Keratinocyte (primary cell): ENCODE data around the gene PIH1D1. TPM values are rescaled to one million over a fixed set of nuclear protein-coding genes. Genes with fewer than 3 reads are reported as not detected.

Experiments
- DNase-seq: peaks from one replicate; pipeline ENCODE4 v3.0.0-alpha.2; 2011; ENCODE audit warnings: low read depth, missing footprints, low spot score
- FAIRE-seq: peaks from 2 replicates; lab custom pipeline; 2011; peaks lifted over from hg19 to GRCh38; lab: Jason Lieb, UNC
- H2AFZ ChIP-seq: 2 replicates; pipeline ENCODE4 v1.6.0; 2012; ENCODE audit warnings: low read length, control low read depth, inconsistent platforms; ENCODE audit not compliant: control insufficient read depth
- H3K27ac ChIP-seq: 2 replicates; pipeline ENCODE4 v1.5.1; 2011; ENCODE audit warnings: low read length; ENCODE audit not compliant: control insufficient read depth, insufficient read depth
- H3K27me3 ChIP-seq: 3 replicates; pipeline ENCODE4 v1.6.0; 2011; ENCODE audit warnings: low read length; ENCODE audit not compliant: control insufficient read depth, insufficient read depth; ENCODE audit errors: extremely low read depth
- H3K36me3 ChIP-seq, 2 experiments: 2 replicates in 1 of 2; 3 replicates in 1 of 2; pipeline ENCODE4 v1.5.1; 2011; ENCODE audit warnings: low read length in 2 of 2, mild to moderate bottlenecking in 1 of 2; ENCODE audit not compliant: control insufficient read depth in 2 of 2, insufficient read depth in 2 of 2; ENCODE audit errors: extremely low read depth in 1 of 2
- H3K4me1 ChIP-seq: 3 replicates; pipeline ENCODE4 v1.5.1; 2011; ENCODE audit warnings: low read length; ENCODE audit not compliant: control insufficient read depth, insufficient read depth; ENCODE audit errors: extremely low read depth
- H3K4me2 ChIP-seq: 3 replicates; pipeline ENCODE4 v1.6.0; 2011; ENCODE audit warnings: low read depth, low read length; ENCODE audit not compliant: control insufficient read depth, insufficient read depth; ENCODE audit errors: extremely low read depth
- H3K4me3 ChIP-seq, 3 experiments: fragments of 200-600 bp in 1 of 3; sonication (generic) in 1 of 3; 2 replicates in 2 of 3; 3 replicates in 1 of 3; pipeline ENCODE4 v1.5.1; 2011 to 2016; ENCODE audit warnings: low read length in 3 of 3, mild to moderate bottlenecking in 3 of 3, control low read depth in 2 of 3, inconsistent platforms in 1 of 3, low read depth in 1 of 3, mixed read lengths in 1 of 3, mixed run types in 1 of 3, moderate library complexity in 1 of 3; ENCODE audit not compliant: control insufficient read depth in 2 of 3, insufficient read depth in 2 of 3; ENCODE audit errors: extremely low read depth in 1 of 3
- H3K79me2 ChIP-seq: 2 replicates; pipeline ENCODE4 v1.6.0; 2012; ENCODE audit warnings: low read length; ENCODE audit not compliant: control insufficient read depth, insufficient read depth
- H3K9ac ChIP-seq: 3 replicates; pipeline ENCODE4 v1.6.0; 2011; ENCODE audit warnings: low read length; ENCODE audit not compliant: control insufficient read depth, insufficient read depth; ENCODE audit errors: extremely low read depth
- H3K9me1 ChIP-seq: 3 replicates; pipeline ENCODE4 v1.6.0; 2011; ENCODE audit warnings: low read length; ENCODE audit not compliant: control insufficient read depth, insufficient read depth; ENCODE audit errors: extremely low read depth
- H3K9me3 ChIP-seq: 2 replicates; pipeline ENCODE4 v1.5.1; 2012; ENCODE audit warnings: low read depth, low read length; ENCODE audit not compliant: control insufficient read depth
- H4K20me1 ChIP-seq: 3 replicates; pipeline ENCODE4 v1.6.0; 2011; ENCODE audit warnings: low read length; ENCODE audit not compliant: control insufficient read depth, insufficient read depth; ENCODE audit errors: extremely low read depth
- CTCF ChIP-seq, 3 experiments: IDR thresholded peaks in 1 of 3; conservative IDR thresholded peaks in 1 of 3; optimal IDR thresholded peaks in 1 of 3; 2 replicates in 2 of 3; 3 replicates in 1 of 3; pipeline versions ENCODE3 to v1.5.1; 2011; ENCODE audit warnings: low read length in 3 of 3, mild to moderate bottlenecking in 3 of 3, moderate library complexity in 2 of 3, control low read depth in 1 of 3, inconsistent platforms in 1 of 3; ENCODE audit not compliant: insufficient read depth in 2 of 3; ENCODE audit errors: extremely low read depth in 1 of 3
- EZH2 ChIP-seq: IDR thresholded peaks from one replicate; pipeline ENCODE4 v1.6.1; 2012; ENCODE audit warnings: inconsistent platforms, mild to moderate bottlenecking, low read length, moderate library complexity
- dilution Hi-C: fragments of 300-500 bp; cut with MboI; formaldehyde crosslinking; loops from one replicate; pipeline ENCODE4 v1.7.0; 2020; ENCODE audit warnings: low sequenced_read_pairs; ENCODE audit not compliant: extremely low pct_ligation_motif_present
- polyA plus RNA-seq, 5 experiments: library from polyadenylated mRNA; depleted of rRNA in 3 of 5; stranded (reverse) in 3 of 5; stranded (forward) in 1 of 5; unstranded in 1 of 5; fragments of >200 nt; gene quantifications; 1 replicate in 1 of 5; 2 replicates in 3 of 5; 3 replicates in 1 of 5; pipeline versions ENCODE4 v1.2.1 to v1.2.3, GENCODE V29; 2011 to 2012; ENCODE audit warnings: missing spikeins in 2 of 5, low read depth in 1 of 5, low replicate concordance in 1 of 5

Gene PIH1D1
- polyA plus RNA-seq, 1 donor (not counting 4 experiments of a cell fraction or from before 2014, with no cell fraction given): 37.8 TPM

- TF ChIP-seq CTCF (optimal IDR thresholded peaks at IDR 0.05 in 1 of 3, IDR thresholded peaks at IDR 0.05 in 1 of 3, conservative IDR thresholded peaks at IDR 0.05 in 1 of 3; ENCODE audit: extremely low read depth in 1 of 3, insufficient read depth in 2 of 3, low read length in 3 of 3): peak; percentile 12 to 68 (median 46)
- TF ChIP-seq EZH2: no peak
- dilution Hi-C loops: no loop called here
- H3K36me3 ChIP-seq: peaks cover 0 to 2% of the 10 kb centered on the region in 2 experiments
- H3K4me2 ChIP-seq: no peak overlapping the region
- H3K27ac ChIP-seq: no peak overlapping the region
- H3K9me1 ChIP-seq: no peaks in the 10 kb centered on the region
- no peak for FAIRE-seq
- no peaks in the 10 kb centered on the region for H3K79me2 ChIP-seq
- H2AFZ ChIP-seq: no peak overlapping the region
- H4K20me1 ChIP-seq: no peaks in the 10 kb centered on the region
- no peak overlapping the region for H3K4me3 ChIP-seq
- peaks cover 4% of the 10 kb centered on the region for H3K27me3 ChIP-seq
- H3K9ac ChIP-seq: no peak overlapping the region
- DNase-seq: no peak
- H3K4me1 ChIP-seq: peaks cover 18% of the 10 kb centered on the region
- H3K9me3 ChIP-seq: no peaks in the 10 kb centered on the region
These were observed 18.4 kb upstream of the PIH1D1 start for GRCh38 chr19:49469828-49470614.

- no peaks in the 10 kb centered on the region for H3K79me2 ChIP-seq
- H3K9ac ChIP-seq: peak overlapping the region; percentile 47
- H3K27ac ChIP-seq: peak overlapping the region; percentile 69
- dilution Hi-C loops: no loop called here
- peaks cover 0 to 2% of the 10 kb centered on the region in 2 experiments for H3K36me3 ChIP-seq
- FAIRE-seq (peak; percentile 68), DNase-seq (peak; percentile 73)
- H3K9me1 ChIP-seq: no peaks in the 10 kb centered on the region
- H4K20me1 ChIP-seq: no peaks in the 10 kb centered on the region
- TF ChIP-seq EZH2 (no peak), CTCF (optimal IDR thresholded peaks at IDR 0.05 in 1 of 3, IDR thresholded peaks at IDR 0.05 in 1 of 3, conservative IDR thresholded peaks at IDR 0.05 in 1 of 3; ENCODE audit: extremely low read depth in 1 of 3, insufficient read depth in 2 of 3, low read length in 3 of 3) (no peak)
- H3K9me3 ChIP-seq: no peaks in the 10 kb centered on the region
- H3K27me3 ChIP-seq: no peaks in the 10 kb centered on the region
- H3K4me1 ChIP-seq: peaks cover 18% of the 10 kb centered on the region
- H2AFZ ChIP-seq: no peak overlapping the region
- H3K4me2 ChIP-seq: peak overlapping the region; percentile 73
- peak overlapping the region in 1 of 3 experiments; percentile 25 for H3K4me3 ChIP-seq
These were observed 17.3 kb upstream of the PIH1D1 start for GRCh38 chr19:49468746-49469447.
